PC-3 (cell line): ENCODE measurements around the gene TPCN2. TPM values are rescaled to one million over a fixed set of nuclear protein-coding genes. Genes with fewer than 3 reads are reported as not detected.

Experiments
- ATAC-seq: fragments of 200-7000 bp; cut with Tn5 transposase; 2 replicates; pipeline ENCODE4 v1.9.1; 2020; ENCODE audit warnings: mild to moderate bottlenecking, moderate library complexity
- BruUV-seq: library from RNA; stranded (reverse); fragments of 400-500 nt; replicated peaks from 2 replicates; lab custom pipeline; 2021; lab: Mats Ljungman, UMichigan
- CTCF ChIA-PET: fragments of 300-600 bp; sonication (Branson Sonifier 250); formaldehyde crosslinking; loops from one replicate; lab custom pipeline; 2022; ENCODE audit warnings: antibody characterized with exemption; lab: Charles Lee
- POLR2A ChIA-PET: fragments of 300-600 bp; sonication (Branson Sonifier 250); formaldehyde crosslinking; loops from one replicate; lab custom pipeline; 2022; ENCODE audit warnings: antibody characterized with exemption; ENCODE audit not compliant: unreplicated experiment; lab: Charles Lee
- DNase-seq: peaks from one replicate; pipeline ENCODE4 v3.0.0-alpha.2; 2015
- H2AFZ ChIP-seq: fragments of 300-600 bp; sonication (generic); 2 replicates; pipeline ENCODE4 v1.6.0; 2016; ENCODE audit warnings: antibody characterized with exemption, low read length
- H3F3A ChIP-seq: fragments of 300-600 bp; sonication (generic); one replicate; pipeline ENCODE4 v1.6.0; 2017; ENCODE audit warnings: antibody characterized with exemption, low read length, control low read depth, mild to moderate bottlenecking; ENCODE audit not compliant: unreplicated experiment
- H3K27ac ChIP-seq: fragments of 300-600 bp; sonication (generic); 2 replicates; pipeline ENCODE4 v1.5.1; 2016; ENCODE audit warnings: mild to moderate bottlenecking, low read length
- H3K27me3 ChIP-seq: fragments of 300-600 bp; sonication (generic); 2 replicates; pipeline ENCODE4 v1.6.1; 2016; ENCODE audit warnings: low read length, mixed read lengths
- H3K36me3 ChIP-seq: fragments of 300-600 bp; sonication (generic); 2 replicates; pipeline ENCODE4 v1.6.1; 2016; ENCODE audit warnings: low read depth, mixed run types, low read length, mixed read lengths
- H3K4me1 ChIP-seq: fragments of 300-600 bp; sonication (generic); 2 replicates; pipeline ENCODE4 v1.5.1; 2016; ENCODE audit warnings: low read length; ENCODE audit not compliant: insufficient read depth
- H3K4me2 ChIP-seq: fragments of 300-600 bp; sonication (generic); 2 replicates; pipeline ENCODE4 v1.6.0; 2016; ENCODE audit warnings: low read length
- H3K4me3 ChIP-seq: fragments of 300-600 bp; sonication (generic); 2 replicates; pipeline ENCODE4 v1.5.1; 2016; ENCODE audit warnings: mild to moderate bottlenecking, low read length, mixed read lengths
- H3K79me2 ChIP-seq: fragments of 300-600 bp; sonication (generic); 2 replicates; pipeline ENCODE4 v1.6.1; 2017; ENCODE audit warnings: low read length, mixed read lengths
- H3K9ac ChIP-seq: fragments of 300-600 bp; sonication (generic); 2 replicates; pipeline ENCODE4 v1.6.0; 2016; ENCODE audit warnings: mild to moderate bottlenecking, low read length
- H3K9me2 ChIP-seq: fragments of 300-600 bp; sonication (generic); replicated peaks from 2 replicates; pipeline ENCODE4 v1.6.1; 2016; ENCODE audit warnings: mixed run types, low read length, mixed read lengths
- H3K9me3 ChIP-seq: fragments of 300-600 bp; sonication (generic); 2 replicates; pipeline ENCODE4 v1.6.1; 2016; ENCODE audit warnings: low read length, mixed read lengths
- H4K20me1 ChIP-seq: fragments of 300-600 bp; sonication (generic); 2 replicates; pipeline ENCODE4 v1.6.1; 2016; ENCODE audit warnings: low read length, mixed read lengths
- EZH2 ChIP-seq: fragments of 300-600 bp; sonication (generic); IDR thresholded peaks from one replicate; pipeline ENCODE4 v1.6.1; 2017; ENCODE audit warnings: antibody characterized with exemption, mild to moderate bottlenecking, low read length; ENCODE audit not compliant: unreplicated experiment
- EZH2phosphoT487 ChIP-seq: fragments of 300-600 bp; sonication (generic); IDR thresholded peaks from 2 replicates; pipeline ENCODE4 v1.6.1; 2018; ENCODE audit warnings: mild to moderate bottlenecking, antibody characterized with exemption, low read length, borderline replicate concordance
- intact Hi-C: fragments of 100-400 bp; cut with micrococcal nuclease; formaldehyde crosslinking; loops from 2 replicates; pipeline ENCODE4 v1.9.0; 2023
- total RNA-seq: library from RNA; depleted of rRNA; stranded (reverse); fragments of >200 nt; gene quantifications from 2 replicates; pipeline ENCODE4 v1.2.3, GENCODE V29; 2014
- TF ChIP-seq, protein P1 (sequence below): fragments of 300-600 bp; sonication (generic); conservative IDR thresholded peaks from 2 replicates; pipeline ENCODE4 v1.5.1; 2017; ENCODE audit warnings: antibody characterized with exemption, low read depth, mild to moderate bottlenecking, low read length

TPCN2 gene
- total RNA-seq, 1 experiment from 2014 or later, result 13.0 TPM

DNA sequence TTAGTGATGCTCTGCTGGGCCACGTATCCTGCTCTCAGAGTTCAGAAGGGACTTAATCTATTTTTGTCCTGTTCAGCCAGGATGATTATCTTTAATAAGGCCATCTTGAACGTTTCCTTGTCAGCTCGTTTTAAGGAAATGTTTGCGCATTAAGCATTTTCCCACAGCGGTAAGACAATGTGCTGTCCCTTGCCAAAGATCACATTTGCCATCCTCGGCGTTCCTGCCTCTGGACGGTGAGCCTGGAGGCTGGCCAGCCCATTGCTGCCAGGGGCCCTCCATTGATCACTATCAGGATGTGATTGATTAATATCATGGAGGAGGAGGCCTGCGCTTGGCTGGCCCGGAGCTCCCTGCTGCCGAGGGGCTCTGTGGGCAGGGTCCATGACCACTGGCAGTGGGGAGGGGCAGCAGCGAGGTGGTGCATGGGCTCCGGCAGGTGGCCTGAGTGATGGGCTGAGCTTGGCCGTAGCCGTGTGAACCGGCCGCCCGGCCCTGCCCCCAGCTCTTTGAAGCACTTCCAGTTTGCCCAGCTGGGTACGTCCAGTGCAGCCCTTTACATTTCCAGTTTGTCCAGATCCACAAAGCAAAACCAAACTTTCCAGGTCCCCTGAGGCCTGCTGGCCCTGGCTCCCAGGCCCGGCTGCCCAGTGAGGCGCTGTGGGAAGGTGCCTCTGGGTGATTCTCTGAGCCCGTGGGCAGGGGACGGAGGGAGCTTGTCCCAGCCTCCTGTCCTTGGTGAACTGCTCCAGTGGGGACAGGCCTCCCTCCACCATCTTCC is 57.5 kb downstream of the TPCN2 start:
- TF ChIP-seq EZH2phosphoT487, result no peak
- TF ChIP-seq, protein P1, sequence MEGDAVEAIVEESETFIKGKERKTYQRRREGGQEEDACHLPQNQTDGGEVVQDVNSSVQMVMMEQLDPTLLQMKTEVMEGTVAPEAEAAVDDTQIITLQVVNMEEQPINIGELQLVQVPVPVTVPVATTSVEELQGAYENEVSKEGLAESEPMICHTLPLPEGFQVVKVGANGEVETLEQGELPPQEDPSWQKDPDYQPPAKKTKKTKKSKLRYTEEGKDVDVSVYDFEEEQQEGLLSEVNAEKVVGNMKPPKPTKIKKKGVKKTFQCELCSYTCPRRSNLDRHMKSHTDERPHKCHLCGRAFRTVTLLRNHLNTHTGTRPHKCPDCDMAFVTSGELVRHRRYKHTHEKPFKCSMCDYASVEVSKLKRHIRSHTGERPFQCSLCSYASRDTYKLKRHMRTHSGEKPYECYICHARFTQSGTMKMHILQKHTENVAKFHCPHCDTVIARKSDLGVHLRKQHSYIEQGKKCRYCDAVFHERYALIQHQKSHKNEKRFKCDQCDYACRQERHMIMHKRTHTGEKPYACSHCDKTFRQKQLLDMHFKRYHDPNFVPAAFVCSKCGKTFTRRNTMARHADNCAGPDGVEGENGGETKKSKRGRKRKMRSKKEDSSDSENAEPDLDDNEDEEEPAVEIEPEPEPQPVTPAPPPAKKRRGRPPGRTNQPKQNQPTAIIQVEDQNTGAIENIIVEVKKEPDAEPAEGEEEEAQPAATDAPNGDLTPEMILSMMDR, result no peak
- no peak for TF ChIP-seq EZH2
- peak; percentile 49 for DNase-seq
- H3K27ac ChIP-seq, result peak overlapping the region; percentile 20
- no peak overlapping the region for H3K4me3 ChIP-seq
- no peaks in the 10 kb centered on the region for H3K27me3 ChIP-seq
- no peaks in the 10 kb centered on the region for H3K36me3 ChIP-seq
- no peak overlapping the region for H3K4me2 ChIP-seq
- ATAC-seq, result no peak
- H3F3A ChIP-seq, result no peaks in the 10 kb centered on the region
- no peaks in the 10 kb centered on the region for H4K20me1 ChIP-seq
- no TSS peak for BruUV-seq
- H3K79me2 ChIP-seq, result no peaks in the 10 kb centered on the region
- no peak overlapping the region for H3K9ac ChIP-seq
- ChIA-PET CTCF (no interaction called here), POLR2A (interaction anchor here (0.6 kb wide), 1 partner anchor 26 kb away, joined by 3 read pairs; no protein-coding TSS in a partner anchor)
- H3K9me2 ChIP-seq, result no peaks in the 10 kb centered on the region
- intact Hi-C loops, result no loop called here
- H3K4me1 ChIP-seq, result peaks cover 17% of the 10 kb centered on the region
- no peak overlapping the region for H2AFZ ChIP-seq
- no peaks in the 10 kb centered on the region for H3K9me3 ChIP-seq

DNA sequence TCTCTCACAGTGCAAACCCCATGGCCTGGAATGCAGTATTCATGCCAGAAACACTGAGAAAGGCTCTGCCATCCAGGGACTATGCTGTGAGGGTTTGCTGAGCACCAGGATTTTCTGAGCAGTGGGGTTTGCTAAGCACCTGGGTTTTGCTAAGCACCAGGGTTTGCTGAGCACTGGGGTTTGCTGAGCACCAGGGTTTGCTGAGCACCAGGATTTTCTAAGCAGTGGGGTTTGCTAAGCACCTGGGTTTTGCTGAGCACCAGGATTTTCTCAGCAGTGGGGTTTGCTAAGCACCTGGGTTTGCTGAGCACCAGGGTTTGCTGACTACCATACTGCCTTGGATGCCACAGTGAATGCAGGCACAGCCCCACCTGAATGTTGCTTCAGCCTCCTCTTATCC is 58.7 kb downstream of the TPCN2 start:
- Histone ChIP-seq H3K79me2 (no peaks in the 10 kb centered on the region), H4K20me1 (no peaks in the 10 kb centered on the region), H3K4me2 (no peak overlapping the region), H3K27ac (no peak overlapping the region), H3K27me3 (no peaks in the 10 kb centered on the region), H3K4me1 (peaks cover 12% of the 10 kb centered on the region; the same call in 1 of the 2 replicates), H3K9ac (no peak overlapping the region), H3K36me3 (no peaks in the 10 kb centered on the region), H3K4me3 (no peak overlapping the region), H3K9me3 (no peaks in the 10 kb centered on the region), H2AFZ (no peak overlapping the region), H3K9me2 (no peaks in the 10 kb centered on the region), H3F3A (no peaks in the 10 kb centered on the region)
- ATAC-seq, result no peak
- no TSS peak for BruUV-seq
- no peak for DNase-seq
- intact Hi-C loops, result no loop called here
- TF ChIP-seq, protein P1, result no peak
- TF ChIP-seq EZH2 (no peak), EZH2phosphoT487 (no peak)
- ChIA-PET POLR2A (no interaction called here), CTCF (no interaction called here)

DNA sequence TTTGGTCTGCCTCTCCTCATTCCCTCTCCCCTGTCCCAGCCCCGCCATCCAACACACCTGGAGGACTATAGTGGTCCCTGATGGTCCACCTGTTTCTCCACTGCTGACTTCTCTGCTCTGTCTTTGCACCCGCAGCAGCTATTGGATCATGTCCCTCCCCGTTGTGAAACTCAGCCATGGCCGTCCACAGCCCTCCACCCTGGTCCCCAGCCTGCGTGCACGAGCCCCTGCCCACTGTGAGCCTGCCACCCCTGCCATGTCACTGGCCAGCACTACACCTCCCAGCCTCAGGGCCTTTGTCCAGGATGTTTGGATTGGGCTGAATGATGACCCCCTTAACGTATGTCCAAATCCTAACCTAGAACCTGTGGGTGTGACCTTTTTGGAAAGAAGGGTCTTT is 59.3 kb downstream of the TPCN2 start:
- no peak overlapping the region for H3K4me2 ChIP-seq
- ChIA-PET POLR2A (no interaction called here), CTCF (no interaction called here)
- H3K4me1 ChIP-seq, result peaks cover 7% of the 10 kb centered on the region; the same call in 1 of the 2 replicates
- no TSS peak for BruUV-seq
- H3K27me3 ChIP-seq, result no peaks in the 10 kb centered on the region
- TF ChIP-seq EZH2phosphoT487, result no peak
- TF ChIP-seq, protein P1, result no peak
- TF ChIP-seq EZH2, result no peak
- no peaks in the 10 kb centered on the region for H3F3A ChIP-seq
- H2AFZ ChIP-seq, result no peak overlapping the region
- no peaks in the 10 kb centered on the region for H3K36me3 ChIP-seq
- no peak overlapping the region for H3K4me3 ChIP-seq
- ATAC-seq (no peak), DNase-seq (no peak)
- no peak overlapping the region for H3K9ac ChIP-seq
- no peaks in the 10 kb centered on the region for H4K20me1 ChIP-seq
- H3K79me2 ChIP-seq, result no peaks in the 10 kb centered on the region
- H3K9me3 ChIP-seq, result no peaks in the 10 kb centered on the region
- no peaks in the 10 kb centered on the region for H3K9me2 ChIP-seq
- H3K27ac ChIP-seq, result no peak overlapping the region
- intact Hi-C loops, result no loop called here
